KMS-11 (cell line): ENCODE measurements around the gene MACROD2.

Source experiments
- H2AFZ ChIP-seq: fragments of 200-600 bp; sonication (generic); 2 replicates; pipeline ENCODE4 v1.6.1; 2016; ENCODE audit warnings: antibody characterized with exemption, mixed run types, low read depth
- H3K27ac ChIP-seq: fragments of 200-600 bp; sonication (generic); 2 replicates; pipeline ENCODE4 v1.6.1; 2016; ENCODE audit warnings: mild to moderate bottlenecking, mixed run types
- H3K27me3 ChIP-seq: fragments of 200-600 bp; sonication (generic); 2 replicates; pipeline ENCODE4 v1.6.1; 2017; ENCODE audit warnings: mild to moderate bottlenecking, low read depth, mixed run types, moderate library complexity; ENCODE audit not compliant: insufficient read depth
- H3K36me3 ChIP-seq: fragments of 200-600 bp; sonication (generic); 2 replicates; pipeline ENCODE4 v1.6.1; 2017; ENCODE audit warnings: mild to moderate bottlenecking, mixed run types; ENCODE audit not compliant: insufficient read depth
- H3K4me1 ChIP-seq: fragments of 200-600 bp; sonication (generic); 2 replicates; pipeline ENCODE4 v1.6.1; 2016; ENCODE audit warnings: mild to moderate bottlenecking, low read depth, mixed run types; ENCODE audit not compliant: poor library complexity, severe bottlenecking
- H3K4me2 ChIP-seq: fragments of 200-600 bp; sonication (generic); 2 replicates; pipeline ENCODE4 v1.7.0; 2016; ENCODE audit warnings: mild to moderate bottlenecking, mixed run types
- H3K4me3 ChIP-seq: fragments of 200-600 bp; sonication (generic); IDR thresholded peaks from 2 replicates; pipeline ENCODE4 v1.6.1; 2017; ENCODE audit warnings: low read depth, low read length, mixed read lengths; ENCODE audit not compliant: insufficient read depth
- H3K79me2 ChIP-seq: fragments of 200-600 bp; sonication (generic); 2 replicates; pipeline ENCODE4 v1.6.1; 2016; ENCODE audit warnings: low read depth, mixed run types; ENCODE audit not compliant: insufficient read depth
- H3K9ac ChIP-seq: fragments of 200-600 bp; sonication (generic); 2 replicates; pipeline ENCODE4 v1.6.1; 2016; ENCODE audit warnings: mild to moderate bottlenecking, mixed run types
- H4K20me1 ChIP-seq: fragments of 200-600 bp; sonication (generic); 2 replicates; pipeline ENCODE4 v1.6.1; 2016; ENCODE audit warnings: mild to moderate bottlenecking, mixed run types; ENCODE audit not compliant: insufficient read depth
- CTCF ChIP-seq: fragments of 200-600 bp; sonication (generic); conservative IDR thresholded peaks from 2 replicates; pipeline ENCODE4 v1.6.1; 2017; ENCODE audit warnings: low read depth, mild to moderate bottlenecking, antibody characterized with exemption, low read length, moderate library complexity, mixed read lengths

MACROD2 gene

DNA sequence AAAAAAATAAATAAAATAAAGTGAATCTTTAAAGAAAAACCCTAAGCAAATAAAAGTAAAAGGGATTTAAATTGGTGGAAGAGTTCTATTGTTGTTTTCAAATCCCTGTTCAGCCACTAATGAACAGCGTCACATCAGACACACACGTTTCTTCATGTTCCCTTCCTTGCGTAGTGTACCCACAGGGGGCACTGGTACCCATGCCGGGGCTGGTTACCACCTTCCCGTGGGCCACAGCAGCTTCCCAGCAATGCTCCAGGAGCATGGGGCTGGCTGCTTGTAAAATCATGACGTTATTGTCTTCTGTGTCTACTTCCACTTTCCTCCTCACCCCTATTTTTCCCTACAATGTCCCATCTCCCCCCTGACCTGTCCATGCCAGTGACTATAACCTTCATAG lies 1589.2 kb downstream of the MACROD2 start:
- Histone ChIP-seq H3K27me3 (no peaks in the 10 kb centered on the region), H3K27ac (no peak overlapping the region), H3K4me1 (no peaks in the 10 kb centered on the region), H3K9ac (no peak overlapping the region), H2AFZ (no peak overlapping the region), H3K79me2 (no peaks in the 10 kb centered on the region), H3K36me3 (no peaks in the 10 kb centered on the region), H4K20me1 (no peaks in the 10 kb centered on the region), H3K4me2 (no peak overlapping the region), H3K4me3 (no peak overlapping the region)
- no peak for TF ChIP-seq CTCF

DNA sequence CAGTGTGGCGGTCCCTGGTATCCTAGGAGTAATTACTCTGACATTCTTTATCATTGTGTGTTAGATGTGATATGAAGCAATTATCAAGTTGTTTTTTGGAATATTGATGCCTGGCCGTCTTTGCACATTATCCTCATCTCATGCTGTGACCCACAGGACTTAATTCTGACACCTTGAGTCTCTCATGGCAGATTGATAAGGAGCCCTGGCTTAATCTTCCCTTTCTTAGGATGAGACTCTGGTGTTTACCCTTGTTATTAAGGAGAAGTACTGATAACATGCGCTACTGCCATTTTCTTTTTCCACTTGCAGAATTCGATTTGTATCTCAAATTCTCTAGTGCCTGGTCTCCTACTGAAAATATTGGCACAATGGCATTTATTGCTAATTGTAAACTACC lies 1597.8 kb downstream of the MACROD2 start:
- no peak overlapping the region for H3K4me2 ChIP-seq
- TF ChIP-seq CTCF: no peak
- H4K20me1 ChIP-seq: no peaks in the 10 kb centered on the region
- H3K9ac ChIP-seq: no peak overlapping the region
- H3K36me3 ChIP-seq: no peaks in the 10 kb centered on the region
- H3K79me2 ChIP-seq: no peaks in the 10 kb centered on the region
- H2AFZ ChIP-seq: no peak overlapping the region
- no peak overlapping the region for H3K27ac ChIP-seq
- no peaks in the 10 kb centered on the region for H3K27me3 ChIP-seq
- no peak overlapping the region for H3K4me3 ChIP-seq
- no peaks in the 10 kb centered on the region for H3K4me1 ChIP-seq

DNA sequence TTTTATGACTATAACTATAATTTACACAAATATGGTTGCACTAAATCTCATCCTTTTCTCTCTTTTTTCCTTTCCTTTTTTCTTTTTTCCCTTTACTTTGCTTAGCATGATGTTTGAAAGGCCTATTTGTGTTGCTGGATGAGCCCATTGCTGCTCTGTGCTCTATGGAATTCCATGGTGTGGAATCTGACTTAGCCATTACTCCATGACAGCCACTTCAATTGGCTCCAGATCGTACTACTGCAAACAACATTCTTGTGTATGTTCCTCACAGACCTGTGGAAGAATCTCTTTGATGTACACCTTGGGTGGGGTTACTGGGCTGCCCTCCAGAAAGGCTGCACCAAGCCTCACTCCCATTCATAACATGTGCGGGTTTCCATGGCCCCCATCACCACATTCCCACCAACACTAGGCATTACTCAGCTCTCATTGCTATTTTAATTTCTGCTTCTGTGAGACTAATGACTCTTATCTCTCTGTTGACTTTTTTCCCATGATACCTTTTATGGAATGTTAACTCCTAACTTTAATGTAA lies 1598.9 kb downstream of the MACROD2 start:
- TF ChIP-seq CTCF: no peak
- Histone ChIP-seq H3K79me2 (no peaks in the 10 kb centered on the region), H3K4me3 (no peak overlapping the region), H3K27me3 (no peaks in the 10 kb centered on the region), H3K4me1 (no peaks in the 10 kb centered on the region), H2AFZ (no peak overlapping the region), H3K4me2 (no peak overlapping the region), H3K27ac (no peak overlapping the region), H3K36me3 (no peaks in the 10 kb centered on the region), H3K9ac (no peak overlapping the region), H4K20me1 (no peaks in the 10 kb centered on the region)

DNA sequence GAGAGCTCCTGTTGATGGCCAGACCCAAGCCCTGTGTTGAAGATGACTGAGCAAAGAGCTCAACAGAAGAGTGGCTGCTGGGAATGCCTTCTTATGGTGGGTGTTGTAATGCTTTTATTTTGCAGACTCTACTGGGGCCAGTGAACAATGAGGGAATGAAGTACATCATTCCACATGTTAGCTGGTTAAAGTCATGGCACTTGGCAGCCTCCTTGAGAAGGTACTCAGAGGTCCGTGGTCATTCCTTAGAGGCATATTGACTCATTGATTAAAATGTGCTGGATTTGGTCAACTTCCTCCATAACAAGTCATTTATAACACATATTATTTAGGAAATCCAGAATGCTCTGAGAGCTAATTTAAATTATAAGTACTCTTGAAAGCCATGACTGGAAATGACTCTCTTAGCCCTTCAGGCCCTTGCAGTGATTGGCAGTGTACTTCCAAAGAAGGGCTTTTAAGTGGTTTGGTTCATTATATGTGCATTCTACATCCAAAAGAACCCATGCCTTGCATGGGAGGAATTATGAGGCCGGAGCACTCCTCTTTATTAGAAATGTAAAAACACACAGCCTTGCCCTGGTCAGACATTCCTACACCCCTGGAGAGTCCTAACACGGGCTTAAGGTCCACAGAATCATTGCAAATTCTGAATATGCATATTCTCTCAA lies 1601.0 kb downstream of the MACROD2 start:
- no peak overlapping the region for H3K9ac ChIP-seq
- no peak overlapping the region for H3K4me2 ChIP-seq
- no peak overlapping the region for H3K4me3 ChIP-seq
- no peak for TF ChIP-seq CTCF
- no peaks in the 10 kb centered on the region for H3K79me2 ChIP-seq
- no peaks in the 10 kb centered on the region for H3K27me3 ChIP-seq
- no peaks in the 10 kb centered on the region for H3K4me1 ChIP-seq
- H3K36me3 ChIP-seq: no peaks in the 10 kb centered on the region
- H4K20me1 ChIP-seq: no peaks in the 10 kb centered on the region
- no peak overlapping the region for H3K27ac ChIP-seq
- H2AFZ ChIP-seq: no peak overlapping the region
